ENCODE data around the gene COL6A5.

Gene COL6A5

DNA sequence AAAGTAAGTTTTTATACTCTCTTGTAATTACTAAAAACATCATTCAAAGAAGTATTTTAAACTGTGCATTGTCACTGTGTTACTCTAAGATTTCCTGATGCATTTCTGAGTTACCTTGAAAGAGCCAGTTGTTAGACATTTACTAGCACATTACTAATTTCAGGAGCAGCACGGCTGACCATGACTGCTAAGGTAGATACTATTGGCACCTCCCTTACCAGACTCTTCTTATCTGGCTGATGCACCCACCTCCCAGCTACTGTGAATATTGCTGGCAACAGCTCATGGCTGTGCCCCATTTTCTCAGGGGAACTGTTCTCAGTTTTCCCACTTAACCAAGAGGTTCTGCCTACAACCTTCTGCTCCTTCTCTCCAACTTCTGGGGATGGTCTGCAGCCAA lies 29.4 kb downstream of the COL6A5 start:
- no peaks in the 10 kb centered on the region for H3F3A ChIP-seq (ENCODE audit: insufficient read depth, low read length)
- no peaks in the 10 kb centered on the region for H3K36me3 ChIP-seq (ENCODE audit: insufficient read depth, low read length)
- no peaks in the 10 kb centered on the region for H3K27me3 ChIP-seq (ENCODE audit: insufficient read depth, low read length)
- H3K4me2 ChIP-seq (ENCODE audit: low read length), result no peak overlapping the region
- no peaks in the 10 kb centered on the region for H4K20me1 ChIP-seq (ENCODE audit: insufficient read depth, low read length)
- H2AFZ ChIP-seq (ENCODE audit: low read length), result no peak overlapping the region
- no peak overlapping the region for H3K27ac ChIP-seq (ENCODE audit: low read depth, low read length, poor library complexity, severe bottlenecking)
- no peaks in the 10 kb centered on the region for H3K4me1 ChIP-seq (ENCODE audit: insufficient read depth, low read length, severe bottlenecking)
- H3K79me2 ChIP-seq (ENCODE audit: insufficient read depth, low read length), result no peaks in the 10 kb centered on the region
- H3K9me2 ChIP-seq (ENCODE audit: low read depth, low read length), result no peaks in the 10 kb centered on the region
- H3K4me3 ChIP-seq (ENCODE audit: low read depth, low read length, poor library complexity, severe bottlenecking), result no peak overlapping the region
- no peaks in the 10 kb centered on the region for H3K9me3 ChIP-seq (ENCODE audit: low read length)
- no peak overlapping the region for H3K9ac ChIP-seq (ENCODE audit: low read length)
- no peak for TF ChIP-seq EZH2 (IDR thresholded peaks at IDR 0.05; ENCODE audit: borderline replicate concordance, low read length)
- TF ChIP-seq, protein P1, sequence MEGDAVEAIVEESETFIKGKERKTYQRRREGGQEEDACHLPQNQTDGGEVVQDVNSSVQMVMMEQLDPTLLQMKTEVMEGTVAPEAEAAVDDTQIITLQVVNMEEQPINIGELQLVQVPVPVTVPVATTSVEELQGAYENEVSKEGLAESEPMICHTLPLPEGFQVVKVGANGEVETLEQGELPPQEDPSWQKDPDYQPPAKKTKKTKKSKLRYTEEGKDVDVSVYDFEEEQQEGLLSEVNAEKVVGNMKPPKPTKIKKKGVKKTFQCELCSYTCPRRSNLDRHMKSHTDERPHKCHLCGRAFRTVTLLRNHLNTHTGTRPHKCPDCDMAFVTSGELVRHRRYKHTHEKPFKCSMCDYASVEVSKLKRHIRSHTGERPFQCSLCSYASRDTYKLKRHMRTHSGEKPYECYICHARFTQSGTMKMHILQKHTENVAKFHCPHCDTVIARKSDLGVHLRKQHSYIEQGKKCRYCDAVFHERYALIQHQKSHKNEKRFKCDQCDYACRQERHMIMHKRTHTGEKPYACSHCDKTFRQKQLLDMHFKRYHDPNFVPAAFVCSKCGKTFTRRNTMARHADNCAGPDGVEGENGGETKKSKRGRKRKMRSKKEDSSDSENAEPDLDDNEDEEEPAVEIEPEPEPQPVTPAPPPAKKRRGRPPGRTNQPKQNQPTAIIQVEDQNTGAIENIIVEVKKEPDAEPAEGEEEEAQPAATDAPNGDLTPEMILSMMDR (IDR thresholded peaks at IDR 0.05; ENCODE audit: low read length), result no peak

DNA sequence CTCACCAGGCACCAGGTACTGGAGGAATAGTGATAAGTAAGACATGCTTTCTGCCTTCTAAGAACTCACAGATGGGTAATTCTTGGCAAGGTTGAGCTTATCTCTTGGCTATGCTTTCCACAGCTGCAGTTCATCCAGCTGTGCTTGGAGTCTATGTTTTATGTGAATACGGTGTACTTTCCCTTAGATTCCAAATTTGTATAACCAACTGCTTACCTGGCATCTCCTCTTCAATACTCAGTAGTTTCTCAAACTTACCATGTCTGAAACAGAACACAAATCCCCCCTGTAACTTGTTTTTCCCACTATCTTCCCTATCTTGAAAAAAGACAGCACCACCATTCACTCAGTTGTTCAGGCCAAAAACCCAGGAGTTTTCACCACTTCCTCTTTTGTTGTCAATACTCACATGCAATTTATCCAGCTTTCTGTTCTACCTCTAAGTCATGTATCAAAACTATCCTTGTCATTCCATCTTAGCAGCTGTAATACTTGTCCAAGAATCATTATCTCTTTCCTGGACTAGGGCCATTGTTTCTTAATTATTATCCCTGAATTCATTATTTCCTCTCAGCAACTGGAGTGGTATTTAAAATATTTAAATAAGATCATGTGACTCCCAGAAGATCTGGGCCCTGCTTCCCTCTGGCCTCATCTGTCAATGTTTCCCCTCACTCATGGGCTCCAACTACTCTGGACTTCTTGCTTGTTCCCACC lies 32.6 kb downstream of the COL6A5 start:
- no peaks in the 10 kb centered on the region for H3K9me3 ChIP-seq (ENCODE audit: low read length)
- H3K79me2 ChIP-seq (ENCODE audit: insufficient read depth, low read length), result no peaks in the 10 kb centered on the region
- no peaks in the 10 kb centered on the region for H3K4me1 ChIP-seq (ENCODE audit: insufficient read depth, low read length, severe bottlenecking)
- H3K27me3 ChIP-seq (ENCODE audit: insufficient read depth, low read length), result no peaks in the 10 kb centered on the region
- no peak overlapping the region for H2AFZ ChIP-seq (ENCODE audit: low read length)
- H3K27ac ChIP-seq (ENCODE audit: low read depth, low read length, poor library complexity, severe bottlenecking), result no peak overlapping the region
- no peak overlapping the region for H3K9ac ChIP-seq (ENCODE audit: low read length)
- H3K4me2 ChIP-seq (ENCODE audit: low read length), result no peak overlapping the region
- no peaks in the 10 kb centered on the region for H3K36me3 ChIP-seq (ENCODE audit: insufficient read depth, low read length)
- H3F3A ChIP-seq (ENCODE audit: insufficient read depth, low read length), result no peaks in the 10 kb centered on the region
- no peaks in the 10 kb centered on the region for H4K20me1 ChIP-seq (ENCODE audit: insufficient read depth, low read length)
- no peak overlapping the region for H3K4me3 ChIP-seq (ENCODE audit: low read depth, low read length, poor library complexity, severe bottlenecking)
- TF ChIP-seq, protein P1 (IDR thresholded peaks at IDR 0.05; ENCODE audit: low read length), result no peak
- no peak for TF ChIP-seq EZH2 (IDR thresholded peaks at IDR 0.05; ENCODE audit: borderline replicate concordance, low read length)
- H3K9me2 ChIP-seq (ENCODE audit: low read depth, low read length), result no peaks in the 10 kb centered on the region

DNA sequence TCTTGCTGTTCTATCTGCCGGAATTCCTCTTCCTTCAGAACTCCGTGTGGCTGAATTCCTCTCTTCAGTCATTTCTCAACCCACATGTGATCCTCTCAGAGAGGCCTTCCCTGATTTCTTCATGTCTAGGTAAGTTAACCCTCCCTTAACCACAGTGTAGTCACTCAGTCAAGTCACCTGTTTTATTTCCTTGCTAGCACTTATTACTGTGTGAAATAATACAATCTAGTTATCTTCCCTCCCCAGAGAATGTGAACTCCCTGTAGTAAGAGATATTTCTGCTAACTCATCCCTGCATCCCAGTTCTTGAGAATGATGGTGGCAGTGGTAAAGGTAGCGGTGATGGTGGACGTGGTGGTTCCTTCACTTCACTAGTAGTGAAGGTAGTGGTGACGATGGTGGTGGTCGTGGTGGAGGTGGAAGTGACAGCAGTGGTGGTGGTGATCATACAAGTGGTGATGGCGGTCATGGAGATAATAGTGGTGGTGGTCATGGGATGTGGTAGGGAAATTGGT lies 33.3 kb downstream of the COL6A5 start:
- Histone ChIP-seq H2AFZ (ENCODE audit: low read length) (no peak overlapping the region), H3K4me2 (ENCODE audit: low read length) (no peak overlapping the region), H3F3A (ENCODE audit: insufficient read depth, low read length) (no peaks in the 10 kb centered on the region), H3K4me3 (ENCODE audit: low read depth, low read length, poor library complexity, severe bottlenecking) (no peak overlapping the region), H3K79me2 (ENCODE audit: insufficient read depth, low read length) (no peaks in the 10 kb centered on the region), H3K9me3 (ENCODE audit: low read length) (no peaks in the 10 kb centered on the region), H3K9me2 (ENCODE audit: low read depth, low read length) (no peaks in the 10 kb centered on the region), H3K27me3 (ENCODE audit: insufficient read depth, low read length) (no peaks in the 10 kb centered on the region), H3K4me1 (ENCODE audit: insufficient read depth, low read length, severe bottlenecking) (no peaks in the 10 kb centered on the region), H3K36me3 (ENCODE audit: insufficient read depth, low read length) (no peaks in the 10 kb centered on the region), H4K20me1 (ENCODE audit: insufficient read depth, low read length) (no peaks in the 10 kb centered on the region), H3K9ac (ENCODE audit: low read length) (no peak overlapping the region), H3K27ac (ENCODE audit: low read depth, low read length, poor library complexity, severe bottlenecking) (no peak overlapping the region)
- TF ChIP-seq EZH2 (IDR thresholded peaks at IDR 0.05; ENCODE audit: borderline replicate concordance, low read length), result no peak
- TF ChIP-seq, protein P1 (IDR thresholded peaks at IDR 0.05; ENCODE audit: low read length), result no peak

All from OCI-LY1 (cell line).